Amniotic epithelial cell (primary cell): Measurements from ENCODE around the gene DUSP15.
A peak's percentile ranks its signal among the peaks of the same experiment; 100 is the strongest.
"Not testable (repeated sequence)": the region's sequence is repeated elsewhere in the genome, so short reads cannot be mapped to it uniquely, and the experiment has no call there.

Source experiments
- DNase-seq: peaks from one replicate; pipeline ENCODE4 v3.0.0-alpha.2; 2010; ENCODE audit warnings: low read depth

DUSP15 gene

DNA sequence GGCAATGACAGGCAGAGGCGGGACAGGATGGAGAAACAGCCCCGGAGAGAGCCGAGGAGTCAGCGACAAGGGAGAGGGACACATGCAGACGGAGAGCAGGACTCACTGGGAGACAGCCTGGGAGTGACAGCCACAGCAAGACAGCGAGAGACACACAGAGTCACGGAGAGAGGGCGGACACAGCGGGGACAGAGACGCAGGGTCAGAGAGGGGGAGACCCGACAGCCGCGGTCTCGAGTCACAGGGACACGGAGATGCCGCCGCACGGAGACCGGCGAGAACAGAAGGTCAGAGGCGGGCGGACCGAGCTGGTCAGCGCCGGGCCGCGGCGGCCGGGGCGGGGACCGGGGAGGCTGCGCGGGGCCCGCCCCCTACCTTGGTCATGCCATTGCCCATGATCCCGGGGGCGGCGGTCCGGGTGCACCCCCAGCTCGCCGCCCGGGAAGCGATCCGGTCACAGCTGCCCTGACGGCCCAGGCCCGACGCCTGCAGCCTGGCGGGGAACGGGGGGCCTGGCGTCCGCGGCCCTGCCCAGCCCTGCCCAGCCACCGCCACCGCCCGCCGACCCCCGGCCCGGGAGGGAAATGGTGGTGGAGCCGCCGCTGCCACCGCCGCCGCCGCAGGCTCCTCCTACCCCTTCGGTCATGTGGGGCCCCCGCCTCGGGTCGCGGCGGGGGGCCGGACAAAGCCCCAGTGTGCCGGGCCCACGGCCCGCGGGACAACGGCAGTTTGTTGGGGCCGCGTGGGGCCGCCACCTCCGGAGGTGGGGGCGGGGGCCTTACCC lies at the start of gene DUSP15, which contains the start of gene TTLL9:
Gene DUSP15 (minus strand): TSS at position 586 of the 784 bp plus-strand sequence. CDS start 190 bp downstream, at position 396.
Gene TTLL9 (plus strand): TSS at position 693 of the 784 bp plus-strand sequence. CDS start 493 bp downstream, outside the sequence.
- no peak for DNase-seq

DNA sequence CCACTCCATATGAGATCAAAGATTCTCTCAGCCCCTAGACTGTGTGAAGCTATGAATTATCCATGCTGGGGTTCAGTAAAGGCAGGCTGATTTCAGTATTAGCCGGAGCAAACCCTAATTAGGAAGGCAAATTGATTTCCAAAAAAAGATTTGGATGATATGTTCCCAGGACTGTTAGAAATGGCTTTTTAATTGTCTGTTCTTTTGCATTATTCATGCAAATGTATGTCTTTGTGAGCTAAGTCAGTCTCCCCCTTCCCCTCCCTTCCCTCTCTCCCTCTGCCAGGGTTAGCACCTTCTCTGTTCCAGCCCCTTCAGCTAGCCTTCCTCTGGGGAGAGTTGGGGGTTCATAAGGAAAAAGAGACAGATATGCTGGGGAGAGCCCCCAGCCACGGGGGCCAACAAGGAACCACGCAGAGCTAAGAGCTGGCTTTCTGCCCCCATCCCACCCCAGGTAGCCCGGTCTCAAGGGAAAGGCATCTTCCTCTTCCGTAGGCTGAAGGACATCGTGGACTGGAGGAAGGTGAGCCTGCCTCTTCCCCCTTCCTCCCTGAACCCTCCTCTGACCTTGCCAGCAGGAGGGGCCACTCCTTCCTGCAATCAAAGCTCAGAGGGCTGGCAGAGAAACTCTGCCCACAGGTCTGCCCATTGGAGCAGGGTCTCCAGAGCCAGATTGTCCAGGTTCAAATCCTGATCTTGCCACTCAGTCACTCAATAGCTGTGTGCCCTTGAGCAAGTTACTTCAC lies 49.3 kb upstream of the DUSP15 start:
- DNase-seq: no peak

GRCh38 chr20:31918466-31919105 lies 48.3 kb upstream of the DUSP15 start:
- DNase-seq: peak; percentile 46

DNA sequence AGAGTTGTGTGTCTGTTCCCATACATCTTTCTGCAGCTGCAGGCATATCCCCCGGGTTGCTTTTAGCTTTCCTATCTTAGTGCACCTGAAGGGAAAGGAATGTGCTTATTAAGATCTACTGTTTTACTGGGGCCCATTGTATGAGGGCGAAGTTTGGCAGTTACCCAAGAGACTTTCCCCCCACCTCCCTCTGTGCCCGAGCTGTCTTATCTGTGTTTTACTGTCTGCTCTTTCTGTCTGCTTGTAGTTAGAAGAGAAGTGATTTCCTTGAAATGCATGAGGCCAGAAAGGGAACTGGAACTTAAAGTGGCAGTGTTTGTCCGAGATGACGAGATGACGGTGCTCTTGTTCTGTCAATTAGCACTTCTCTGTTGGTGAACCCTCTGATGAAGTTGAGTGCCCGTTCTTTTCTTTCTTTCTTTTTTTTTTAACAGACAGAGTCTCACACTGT lies 47.7 kb upstream of the DUSP15 start:
- DNase-seq: not testable (repeated sequence)

DNA sequence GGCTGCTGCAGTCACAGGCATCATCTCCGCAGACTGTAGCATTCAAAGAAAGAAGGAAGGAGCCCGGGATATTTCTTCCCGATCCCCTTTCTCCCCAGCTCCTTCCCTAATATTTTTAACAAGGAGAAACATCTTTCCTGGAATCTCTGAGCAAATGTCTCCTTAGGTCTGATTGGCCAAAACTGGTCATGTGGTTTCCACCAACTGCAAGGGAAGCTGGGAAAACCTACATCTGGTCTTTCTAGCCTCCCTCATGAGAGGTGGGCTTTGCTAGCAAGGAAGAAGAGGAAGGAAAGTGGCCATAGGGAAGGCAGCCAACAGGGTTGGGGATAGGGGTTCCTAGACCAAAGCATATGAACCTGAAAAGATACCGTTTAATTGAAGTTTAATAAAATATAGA lies 46.4 kb upstream of the DUSP15 start:
- no peak for DNase-seq

DNA sequence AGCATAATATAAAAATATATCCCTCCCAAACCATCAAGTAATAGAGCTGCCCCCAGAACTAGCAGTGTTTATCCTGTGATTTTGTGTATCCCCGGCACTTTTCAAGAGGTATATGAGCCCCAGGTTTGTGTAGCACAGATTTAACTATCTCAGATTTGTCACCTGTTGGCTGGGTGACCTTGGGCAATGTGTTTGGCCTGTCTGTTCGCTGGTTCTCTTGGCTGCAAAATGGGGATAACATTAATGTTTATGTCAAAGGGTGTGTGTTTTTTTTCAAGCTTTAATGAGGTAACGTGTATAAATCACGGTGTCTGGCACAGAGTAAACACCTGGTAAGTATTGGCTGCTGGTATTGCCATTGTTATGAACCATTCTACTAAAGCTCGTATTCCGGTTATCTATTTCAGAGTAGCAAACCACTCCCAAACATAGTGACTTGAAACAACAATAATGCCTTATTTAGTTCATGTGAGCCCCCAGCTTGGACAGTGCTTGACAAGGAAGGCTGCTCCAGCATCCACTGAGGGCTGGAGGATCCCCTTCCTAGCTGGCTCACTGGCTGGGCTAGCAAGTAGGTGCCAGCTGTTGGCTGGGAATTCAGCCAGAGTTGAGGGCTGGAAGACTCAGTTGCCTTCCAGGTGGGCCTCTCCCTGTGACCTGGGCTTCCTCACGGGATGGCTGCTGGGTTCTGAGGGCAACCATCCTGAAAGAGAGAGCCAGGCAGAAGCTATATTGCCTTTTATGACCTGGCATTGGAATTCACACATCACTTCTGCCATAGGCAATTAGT lies 45.4 kb upstream of the DUSP15 start:
- DNase-seq: no peak

DNA sequence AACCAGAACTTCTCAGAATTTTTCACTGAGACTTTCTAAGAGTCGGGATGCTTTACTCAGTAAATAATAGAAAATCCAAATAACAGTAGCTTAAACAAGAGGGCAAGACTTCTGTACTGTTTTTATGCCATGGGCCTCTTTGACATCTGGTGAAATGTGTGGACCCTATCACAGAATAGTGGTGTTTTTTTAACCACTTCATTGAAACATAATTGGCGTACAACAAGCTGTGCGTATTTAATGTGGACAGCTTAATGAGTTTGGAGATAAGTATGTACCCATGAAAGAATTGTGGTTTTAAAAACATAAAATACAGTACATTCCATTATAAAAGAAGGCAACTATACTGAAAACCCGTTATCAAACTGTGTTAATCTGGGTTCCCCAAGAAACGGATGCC lies 43.8 kb upstream of the DUSP15 start:
- no peak for DNase-seq

DNA sequence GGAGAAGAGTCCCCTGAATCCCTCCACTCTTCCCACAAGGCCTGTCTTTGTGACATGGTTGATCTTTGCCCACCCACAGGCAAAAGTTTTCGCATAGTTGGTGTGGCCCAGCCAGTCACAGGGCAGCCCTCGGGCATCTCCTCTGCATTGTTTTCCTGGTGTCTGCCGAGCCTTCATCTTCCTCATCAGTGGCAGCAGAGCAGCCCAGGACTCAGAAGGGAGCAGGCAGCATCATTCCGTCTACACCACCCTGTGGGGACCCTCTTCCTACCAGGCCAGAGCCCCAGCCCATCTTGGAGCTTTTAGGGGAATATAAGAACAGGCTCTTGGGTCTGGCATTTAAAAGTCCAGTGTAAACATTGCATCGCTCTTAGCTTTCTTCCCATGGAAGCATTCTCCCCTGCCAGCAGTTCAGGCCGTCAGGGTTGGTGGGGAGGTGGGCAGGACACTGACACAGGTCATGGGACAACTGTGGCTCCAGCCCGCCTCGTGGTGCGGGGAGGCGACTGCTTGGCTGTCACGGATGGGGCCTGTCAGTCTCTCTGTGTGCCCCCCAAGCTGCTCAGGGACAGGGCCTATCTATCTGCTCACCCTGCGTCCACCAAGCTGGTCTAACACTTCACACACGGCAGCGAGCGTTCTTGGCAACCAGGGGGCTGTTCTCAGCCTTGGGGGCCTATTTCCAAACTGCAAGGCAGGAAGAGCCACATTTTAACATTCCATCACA lies 43.3 kb upstream of the DUSP15 start:
- DNase-seq: no peak

DNA sequence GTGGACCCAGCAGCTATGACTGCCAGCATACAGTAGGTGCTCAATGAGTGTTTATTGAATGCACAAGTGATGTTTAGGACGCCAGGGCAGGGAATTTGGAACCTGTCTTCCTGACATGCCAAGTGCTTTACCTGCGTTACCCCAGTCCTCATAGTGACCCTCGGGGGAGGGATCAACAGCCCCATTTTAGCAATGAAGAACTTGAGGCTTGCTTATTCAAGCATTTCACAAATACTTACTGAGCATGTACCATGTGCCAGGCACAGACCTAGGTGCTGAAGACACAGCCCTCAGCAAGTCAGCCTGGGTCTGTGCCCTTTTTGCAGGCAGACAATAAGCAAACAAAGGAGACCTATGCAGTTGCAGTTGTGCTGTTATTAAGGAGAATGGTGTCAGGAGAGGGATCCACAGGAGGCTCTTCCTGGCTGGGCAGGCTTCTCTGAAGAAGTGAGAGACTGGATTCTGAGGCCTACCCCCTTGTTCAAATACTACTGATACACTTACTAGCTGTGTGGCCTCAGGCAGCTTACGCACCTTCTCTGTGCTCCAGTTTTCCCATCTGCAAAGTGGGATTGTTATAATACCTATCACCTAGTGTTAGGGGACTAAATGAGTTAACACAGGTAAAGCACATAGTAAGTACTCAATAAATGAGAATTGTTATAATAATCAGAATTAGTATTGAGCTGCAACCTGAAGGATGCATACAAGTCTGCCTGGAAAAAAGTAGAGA lies 39.9 kb upstream of the DUSP15 start:
- no peak for DNase-seq

GRCh38 chr20:31909253-31910070 lies 39.1 kb upstream of the DUSP15 start:
- DNase-seq: no peak

DNA sequence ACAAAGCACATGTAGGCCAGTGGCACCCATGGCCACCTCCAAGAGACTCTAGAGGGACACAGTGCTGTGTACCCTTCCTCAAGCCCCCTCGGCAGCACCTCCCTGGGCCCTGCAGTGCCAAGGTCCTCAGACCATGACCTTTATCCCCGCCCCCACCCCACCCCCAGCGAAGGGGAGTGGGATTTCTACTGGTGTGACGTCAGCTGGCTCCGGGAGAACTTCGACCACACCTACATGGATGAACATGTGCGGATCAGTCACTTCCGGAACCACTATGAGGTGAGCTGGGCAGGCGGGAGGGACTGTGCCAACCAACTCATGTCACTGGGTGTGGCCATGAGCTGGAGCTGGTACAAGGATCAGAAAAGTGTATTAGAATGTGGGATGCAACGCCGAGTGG lies 38.1 kb upstream of the DUSP15 start:
- no peak for DNase-seq

DNA sequence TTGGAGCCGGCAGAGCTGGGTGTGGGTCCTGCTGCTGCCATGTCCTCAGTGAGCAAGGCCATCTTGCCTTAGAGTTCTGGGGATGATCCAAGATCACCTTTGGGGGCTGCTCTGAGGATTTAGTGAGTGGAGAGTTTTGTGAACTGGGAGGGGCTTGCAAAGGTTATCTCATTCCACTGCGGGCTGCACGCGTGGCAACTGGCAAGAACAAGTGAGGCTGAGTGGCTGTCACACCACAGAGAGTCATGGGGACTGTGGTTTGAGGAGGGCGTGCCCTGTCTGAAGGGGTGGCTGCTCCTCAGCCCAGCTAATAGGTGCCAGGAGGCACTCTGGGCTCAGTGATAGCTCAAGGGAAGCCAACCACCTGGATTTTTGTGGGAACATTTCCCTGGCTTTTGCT lies 37.7 kb upstream of the DUSP15 start:
- no peak for DNase-seq

GRCh38 chr20:31907046-31907445 lies 36.7 kb upstream of the DUSP15 start:
- DNase-seq: no peak

- no peak for DNase-seq
Measured at GRCh38 chr20:31906001-31906400, 35.7 kb upstream of the DUSP15 start.

DNA sequence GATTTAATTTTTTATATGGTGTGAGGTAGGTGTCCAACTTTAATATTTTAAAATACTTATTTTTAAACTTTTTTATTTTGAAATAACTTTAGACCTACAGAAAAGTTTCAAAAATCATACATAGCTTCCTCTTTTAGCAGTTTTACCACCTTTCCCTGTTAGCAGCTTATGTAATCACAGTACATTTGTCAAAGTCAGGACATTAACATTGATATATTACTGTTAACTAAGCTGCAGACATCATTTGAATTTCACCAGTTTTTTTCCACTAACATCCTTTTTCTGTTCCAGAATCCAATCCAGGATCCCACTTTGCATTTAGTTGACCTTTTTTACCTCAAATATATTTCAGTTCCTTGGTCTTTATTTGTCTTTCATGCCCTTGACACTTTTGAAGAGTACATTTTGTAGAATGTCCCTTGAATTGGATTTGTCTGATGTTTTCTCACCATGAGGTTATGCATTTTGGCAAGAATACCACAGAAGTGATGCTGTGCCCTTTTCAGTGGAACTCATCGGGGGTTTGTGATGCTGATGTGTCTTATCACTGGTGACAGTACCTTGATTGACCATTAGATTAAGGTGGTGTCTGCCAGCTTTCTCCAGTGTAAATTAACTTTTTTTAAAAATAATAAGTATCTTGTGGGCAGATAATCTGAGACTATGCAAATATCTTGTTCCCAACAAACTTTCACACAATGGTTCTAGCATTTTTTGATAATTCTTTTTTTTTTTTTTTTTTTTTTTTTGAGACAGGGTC lies 33.5 kb upstream of the DUSP15 start:
- no peak for DNase-seq

DNA sequence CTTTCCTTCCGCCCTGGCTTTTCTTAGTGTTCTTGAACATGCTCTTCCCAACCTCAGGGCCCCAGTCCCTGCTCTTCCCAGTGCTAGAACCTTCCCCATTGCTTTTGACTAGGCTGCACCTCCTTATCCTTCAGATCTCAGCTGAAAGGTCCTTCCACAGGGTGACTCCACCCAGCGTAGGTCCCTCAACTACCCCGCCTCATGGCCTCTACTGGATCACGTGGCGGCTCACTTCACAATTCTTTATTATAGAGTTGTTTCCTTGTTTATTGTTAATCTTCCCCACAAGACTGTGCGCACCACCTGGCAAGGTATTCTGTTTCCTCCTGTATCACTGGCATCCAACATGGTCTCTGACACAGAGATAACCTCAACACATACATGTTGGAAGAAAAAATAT lies 31.3 kb upstream of the DUSP15 start:
- no peak for DNase-seq

DNA sequence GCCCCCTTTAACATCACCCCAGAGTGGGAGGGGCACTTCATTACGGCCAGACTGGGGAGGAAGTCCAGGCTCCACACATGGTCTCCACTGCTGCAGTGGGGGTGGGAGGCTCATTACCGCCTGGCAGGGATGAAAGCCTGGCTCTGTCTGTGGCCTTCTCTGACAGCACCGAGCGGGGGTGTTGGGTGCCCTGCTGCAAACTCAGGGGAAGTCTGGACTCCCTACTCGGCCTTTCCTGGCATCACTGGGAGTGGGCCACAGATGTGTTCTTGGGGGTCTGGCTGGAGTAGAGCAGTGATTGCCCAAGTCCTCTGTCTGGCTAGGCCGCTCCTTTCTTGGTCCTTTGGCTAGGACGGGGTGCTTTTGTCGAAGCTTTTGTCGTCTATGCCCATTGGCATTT lies 27.2 kb upstream of the DUSP15 start:
- DNase-seq: no peak

GRCh38 chr20:31896049-31896448 lies 25.7 kb upstream of the DUSP15 start:
- DNase-seq: no peak
